Lung (tissue), 12 donors: ENCODE measurements around the gene CREB3L4. TPM values are rescaled to one million over a fixed set of nuclear protein-coding genes. Genes with fewer than 3 reads are reported as not detected.

ENCODE experiments used
- ATAC-seq: fragments of 200-7000 bp; cut with Tn5 transposase; one replicate; pipeline ENCODE4 v1.9.1; 2020; ENCODE audit warnings: moderate number of reproducible peaks; ENCODE audit not compliant: insufficient read depth, low FRiP score
- DNase-seq, 3 donors: peaks; one replicate each; pipeline ENCODE4 v3.0.0-alpha.2; 2013 to 2017
- H3K27ac ChIP-seq, 2 donors: one replicate each; pipeline ENCODE4 v1.5.1; 2013; ENCODE audit warnings: mild to moderate bottlenecking in 2 of 2, moderate library complexity in 2 of 2, control low read depth in 1 of 2, inconsistent platforms in 1 of 2, low read depth in 1 of 2, low read length in 1 of 2
- H3K27me3 ChIP-seq, 3 donors: one replicate each; pipeline ENCODE4 v1.5.1; 2013; ENCODE audit warnings: low read length in 2 of 3; ENCODE audit not compliant: control insufficient read depth in 3 of 3, insufficient read depth in 3 of 3
- H3K36me3 ChIP-seq, 4 donors: one replicate each; pipeline ENCODE4 v1.5.1; 2013; ENCODE audit warnings: low read length in 4 of 4, mild to moderate bottlenecking in 1 of 4, moderate library complexity in 1 of 4; ENCODE audit not compliant: control insufficient read depth in 4 of 4, insufficient read depth in 4 of 4
- H3K4me1 ChIP-seq, 5 donors: one replicate each; pipeline ENCODE4 v1.5.1; 2013; ENCODE audit warnings: low read length in 5 of 5, mild to moderate bottlenecking in 2 of 5, moderate library complexity in 1 of 5; ENCODE audit not compliant: control insufficient read depth in 5 of 5, insufficient read depth in 5 of 5
- H3K4me3 ChIP-seq: one replicate; pipeline ENCODE4 v1.5.1; 2013; ENCODE audit warnings: mild to moderate bottlenecking, control low read depth, moderate library complexity
- H3K9ac ChIP-seq, 2 donors: one replicate each; pipeline ENCODE4 v1.5.1; 2013; ENCODE audit warnings: low read length in 2 of 2, control low read depth in 1 of 2; ENCODE audit not compliant: insufficient read depth in 1 of 2
- H3K9me3 ChIP-seq, 4 donors: one replicate each; pipeline ENCODE4 v1.5.1; 2013; ENCODE audit warnings: low read length in 3 of 4, mild to moderate bottlenecking in 1 of 4, moderate library complexity in 1 of 4; ENCODE audit not compliant: control insufficient read depth in 4 of 4, insufficient read depth in 3 of 4
- CTCF ChIP-seq: IDR thresholded peaks from 2 replicates; pipeline ENCODE4 v1.5.1; 2012; ENCODE audit warnings: mild to moderate bottlenecking; ENCODE audit errors: control extremely low read depth, extremely low read depth
- WGBS, 2 donors: extraction: QIAGEN DNeasy Blood & Tissue Kit; methylation state at CpG; one replicate each; pipeline ENCODE4 v1.1.7; 2013; 5-methylcytosine and 5-hydroxymethylcytosine counted together
- polyA plus RNA-seq, 2 donors: library from polyadenylated mRNA; stranded (reverse); fragments of 200-250 nt; gene quantifications; one replicate each; pipeline ENCODE4 v1.2.1, GENCODE V29; 2013
- total RNA-seq, 2 donors: library from RNA; depleted of rRNA in 1 of 2; stranded (reverse); fragments of >200 nt in 1 of 2; gene quantifications; one replicate each; pipeline ENCODE4 v1.2.1, GENCODE V29; 2014 to 2021
- donor health status: control.
- donor health status: control.
- donor health status: Bipolar disorder and iron deficiency.
- donor health status: healthy.
- donor health status: DM: yes; HTN: yes; CAD: no.

CREB3L4 gene
- total and polyA plus RNA-seq, 4 donors, result 9.5 to 21.8 (median 13.6) TPM

DNA sequence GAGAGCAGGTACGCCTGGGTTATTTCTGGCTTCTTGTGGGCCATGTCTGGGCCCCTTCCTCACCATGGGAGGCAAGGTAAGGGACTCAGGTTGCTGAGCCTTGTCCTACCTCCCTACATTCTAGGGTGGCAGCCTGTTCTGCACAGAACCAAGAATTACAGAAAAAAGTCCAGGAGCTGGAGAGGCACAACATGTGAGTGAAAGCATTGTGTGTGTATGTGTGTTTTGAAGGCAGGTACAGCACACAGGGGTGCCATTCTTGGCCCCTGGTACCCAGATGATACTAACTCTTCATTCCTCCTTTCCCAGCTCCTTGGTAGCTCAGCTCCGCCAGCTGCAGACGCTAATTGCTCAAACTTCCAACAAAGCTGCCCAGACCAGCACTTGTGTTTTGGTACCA is 5.4 kb downstream of the CREB3L4 start:
- no peaks in the 10 kb centered on the region for H3K9me3 ChIP-seq
- ATAC-seq (no peak), DNase-seq (no peak)
- peaks cover 0 to 22% (median 5%) of the 10 kb centered on the region in 5 donors for H3K4me1 ChIP-seq
- H3K36me3 ChIP-seq, result peaks cover 5 to 16% (median 14%) of the 10 kb centered on the region in 4 donors
- H3K27ac ChIP-seq, result no peak overlapping the region
- H3K27me3 ChIP-seq, result no peaks in the 10 kb centered on the region
- no peak overlapping the region for H3K4me3 ChIP-seq
- no peak for TF ChIP-seq CTCF
- WGBS, 2 donors, result 88 to 94% methylated on average over 3 of the region's 3 CpGs
- no peak overlapping the region for H3K9ac ChIP-seq

DNA sequence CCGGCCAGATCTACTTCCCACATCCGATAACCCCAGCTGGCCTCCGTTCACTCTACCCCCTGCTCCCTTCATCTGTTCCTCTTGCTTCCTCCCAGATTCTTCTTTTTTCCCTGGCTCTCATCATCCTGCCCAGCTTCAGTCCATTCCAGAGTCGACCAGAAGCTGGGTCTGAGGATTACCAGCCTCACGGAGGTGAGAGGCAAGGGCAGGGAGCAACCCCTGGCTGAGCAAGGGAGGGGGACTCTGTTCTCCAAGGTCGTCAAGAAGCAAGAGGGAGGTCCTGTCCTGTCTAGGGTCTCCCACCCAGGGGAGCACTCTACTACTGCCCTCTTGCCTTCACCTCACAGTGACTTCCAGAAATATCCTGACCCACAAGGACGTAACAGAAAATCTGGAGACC is 5.8 kb downstream of the CREB3L4 start:
- TF ChIP-seq CTCF, result no peak
- H3K27me3 ChIP-seq, result no peaks in the 10 kb centered on the region
- peaks cover 0 to 25% (median 7%) of the 10 kb centered on the region in 5 donors for H3K4me1 ChIP-seq
- H3K9ac ChIP-seq, result no peak overlapping the region
- peaks cover 5 to 16% (median 14%) of the 10 kb centered on the region in 4 donors for H3K36me3 ChIP-seq
- 84 to 87% methylated on average over 7 of the region's 7 CpGs for WGBS, 2 donors
- no peak overlapping the region for H3K4me3 ChIP-seq
- DNase-seq (no peak), ATAC-seq (no peak)
- H3K9me3 ChIP-seq, result no peaks in the 10 kb centered on the region
- peak overlapping the region in 1 of 2 donors; percentile 31 for H3K27ac ChIP-seq

DNA sequence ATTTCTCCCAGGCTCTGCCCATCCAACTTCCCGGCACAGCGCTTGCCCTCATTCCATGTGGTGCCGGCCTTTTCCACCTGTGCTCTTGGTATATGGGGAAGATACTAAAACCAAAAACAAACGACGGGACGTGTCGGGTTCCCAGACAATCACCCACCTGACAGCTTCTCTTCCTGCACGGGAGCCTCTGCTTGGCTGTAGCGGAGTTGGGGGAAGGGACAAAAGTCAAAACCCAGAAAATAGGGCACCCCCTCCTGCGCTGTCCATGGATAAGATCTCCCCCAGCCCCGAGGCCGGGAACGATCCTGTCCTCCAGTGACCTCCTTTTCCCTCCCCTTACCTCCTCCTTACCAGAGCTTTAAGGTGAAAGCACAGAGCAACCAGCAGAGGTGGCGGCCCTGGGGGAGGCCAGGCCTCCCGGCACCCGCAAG is 9.1 kb downstream of the CREB3L4 start:
- Histone ChIP-seq H3K4me3 (peak overlapping the region; percentile 93), H3K27me3 (no peaks in the 10 kb centered on the region), H3K9ac (peak overlapping the region; percentile 66 to 79), H3K27ac (peak overlapping the region; percentile 93), H3K9me3 (no peaks in the 10 kb centered on the region), H3K4me1 (peaks cover 0 to 18% (median 7%) of the 10 kb centered on the region in 5 donors), H3K36me3 (peaks cover 5 to 23% (median 14%) of the 10 kb centered on the region in 4 donors)
- 1% methylated on average over 16 of the region's 16 CpGs for WGBS, 2 donors
- ATAC-seq (peak; percentile 13), DNase-seq (no peak)
- TF ChIP-seq CTCF, result no peak
